ENCODE measurements around the gene B4GALT6.

The B4GALT6 gene

GRCh38 chr18:31646332-31647126, 37.9 kb downstream of the B4GALT6 start:
- H3K4me1 Mint-ChIP-seq (ENCODE audit: low read depth), result peaks cover 7% of the 10 kb centered on the region
- H3K4me3 Mint-ChIP-seq, result no peak overlapping the region
- no peak overlapping the region for H3K27ac Mint-ChIP-seq

GRCh38 chr18:31645411-31645810, 39.0 kb downstream of the B4GALT6 start:
- Mint-ChIP-seq H3K27ac (no peak overlapping the region), H3K4me1 (ENCODE audit: low read depth) (peaks cover 7% of the 10 kb centered on the region), H3K9me3 (no peaks in the 10 kb centered on the region), H3K36me3 (ENCODE audit: low read depth) (no peaks in the 10 kb centered on the region), H3K27me3 (ENCODE audit: low read depth) (peaks cover 20% of the 10 kb centered on the region), H3K4me3 (no peak overlapping the region)

More at GRCh38 chr18:31646332-31647126, 37.9 kb downstream of the B4GALT6 start:
- H3K36me3 Mint-ChIP-seq (ENCODE audit: low read depth), result no peaks in the 10 kb centered on the region
- no peaks in the 10 kb centered on the region for H3K9me3 Mint-ChIP-seq
- peaks cover 18% of the 10 kb centered on the region for H3K27me3 Mint-ChIP-seq (ENCODE audit: low read depth)

DNA sequence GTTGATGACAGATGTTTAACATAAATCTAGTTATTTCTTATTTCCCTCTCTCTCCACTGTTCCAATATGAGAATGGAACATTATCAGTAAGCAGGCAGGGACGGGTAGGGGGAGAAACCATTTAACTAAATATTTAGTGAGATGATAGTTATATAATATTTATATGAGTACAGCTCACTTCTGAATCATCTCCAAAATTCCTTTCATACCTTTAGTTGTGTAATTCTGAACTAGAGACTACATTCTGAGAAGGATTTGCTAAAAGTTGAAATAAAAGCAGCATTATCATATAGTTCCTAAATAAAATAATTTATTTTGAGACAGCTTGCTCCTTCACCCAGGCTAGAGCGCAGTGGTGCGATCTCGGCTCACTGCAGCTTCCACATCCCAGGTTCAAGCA, 41.4 kb downstream of the B4GALT6 start:
- Mint-ChIP-seq H3K4me1 (ENCODE audit: low read depth) (peaks cover 5% of the 10 kb centered on the region), H3K27ac (no peak overlapping the region), H3K27me3 (ENCODE audit: low read depth) (peaks cover 20% of the 10 kb centered on the region), H3K36me3 (ENCODE audit: low read depth) (no peaks in the 10 kb centered on the region), H3K4me3 (no peak overlapping the region), H3K9me3 (no peaks in the 10 kb centered on the region)

DNA sequence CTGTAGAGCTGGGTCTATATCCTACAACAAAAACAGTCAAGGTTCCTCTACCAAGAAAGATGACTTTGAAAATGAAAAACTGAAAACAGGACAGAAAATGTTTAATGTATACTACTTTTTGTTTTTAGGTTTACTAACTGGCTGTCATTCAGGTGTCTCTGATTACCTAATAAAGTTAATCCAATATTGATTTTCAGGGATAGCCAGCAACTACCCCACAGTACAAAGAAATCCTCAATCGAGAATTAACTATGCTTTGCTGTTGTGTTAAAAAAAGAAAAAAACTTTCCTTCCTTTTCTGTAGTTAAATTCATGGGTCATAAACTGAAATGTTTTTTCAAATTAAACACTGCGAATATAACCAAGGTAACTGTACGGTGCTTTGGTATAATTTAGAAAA, 46.9 kb downstream of the B4GALT6 start:
- Mint-ChIP-seq H3K4me1 (ENCODE audit: low read depth) (peaks cover 15% of the 10 kb centered on the region), H3K4me3 (no peak overlapping the region), H3K27me3 (ENCODE audit: low read depth) (peaks cover 19% of the 10 kb centered on the region), H3K36me3 (ENCODE audit: low read depth) (no peaks in the 10 kb centered on the region), H3K9me3 (no peaks in the 10 kb centered on the region), H3K27ac (no peak overlapping the region)

- Mint-ChIP-seq H3K9me3 (no peaks in the 10 kb centered on the region), H3K27me3 (ENCODE audit: low read depth) (peaks cover 9% of the 10 kb centered on the region), H3K4me1 (ENCODE audit: low read depth) (peaks cover 15% of the 10 kb centered on the region), H3K27ac (no peak overlapping the region), H3K4me3 (no peak overlapping the region), H3K36me3 (ENCODE audit: low read depth) (no peaks in the 10 kb centered on the region)
Measured at GRCh38 chr18:31636387-31636786, 48.0 kb downstream of the B4GALT6 start.

GRCh38 chr18:31634331-31634713, 50.1 kb downstream of the B4GALT6 start:
- Mint-ChIP-seq H3K27me3 (ENCODE audit: low read depth) (peaks cover 8% of the 10 kb centered on the region), H3K4me3 (no peak overlapping the region), H3K27ac (no peak overlapping the region), H3K4me1 (ENCODE audit: low read depth) (peaks cover 15% of the 10 kb centered on the region), H3K36me3 (ENCODE audit: low read depth) (no peaks in the 10 kb centered on the region), H3K9me3 (no peaks in the 10 kb centered on the region)

GRCh38 chr18:31633392-31634330, 50.7 kb downstream of the B4GALT6 start:
- H3K27ac Mint-ChIP-seq, result no peak overlapping the region
- no peaks in the 10 kb centered on the region for H3K9me3 Mint-ChIP-seq
- peaks cover 4% of the 10 kb centered on the region for H3K27me3 Mint-ChIP-seq (ENCODE audit: low read depth)
- no peaks in the 10 kb centered on the region for H3K36me3 Mint-ChIP-seq (ENCODE audit: low read depth)
- H3K4me1 Mint-ChIP-seq (ENCODE audit: low read depth), result peaks cover 15% of the 10 kb centered on the region
- no peak overlapping the region for H3K4me3 Mint-ChIP-seq

DNA sequence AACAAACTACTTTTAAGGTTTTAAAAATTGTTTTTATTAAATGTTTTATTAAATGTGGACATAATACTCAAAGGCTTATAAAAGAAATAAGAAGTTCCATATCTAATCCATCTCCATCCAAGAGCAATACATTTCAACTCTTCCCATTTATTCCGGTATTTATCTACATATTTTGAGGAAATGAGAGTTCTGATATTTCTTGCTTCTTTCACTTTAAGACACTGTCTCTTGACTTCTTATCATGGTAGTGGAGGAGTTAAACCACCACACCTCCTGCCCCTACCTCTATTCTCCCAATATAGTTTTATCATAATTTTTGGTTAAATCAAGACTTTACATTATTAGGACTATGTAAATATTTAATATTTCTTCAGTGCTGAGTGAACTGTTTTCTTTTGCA, 52.0 kb downstream of the B4GALT6 start:
- Mint-ChIP-seq H3K36me3 (ENCODE audit: low read depth) (no peaks in the 10 kb centered on the region), H3K4me3 (no peak overlapping the region), H3K27ac (no peak overlapping the region), H3K27me3 (ENCODE audit: low read depth) (peaks cover 4% of the 10 kb centered on the region), H3K4me1 (ENCODE audit: low read depth) (peaks cover 15% of the 10 kb centered on the region), H3K9me3 (no peaks in the 10 kb centered on the region)

DNA sequence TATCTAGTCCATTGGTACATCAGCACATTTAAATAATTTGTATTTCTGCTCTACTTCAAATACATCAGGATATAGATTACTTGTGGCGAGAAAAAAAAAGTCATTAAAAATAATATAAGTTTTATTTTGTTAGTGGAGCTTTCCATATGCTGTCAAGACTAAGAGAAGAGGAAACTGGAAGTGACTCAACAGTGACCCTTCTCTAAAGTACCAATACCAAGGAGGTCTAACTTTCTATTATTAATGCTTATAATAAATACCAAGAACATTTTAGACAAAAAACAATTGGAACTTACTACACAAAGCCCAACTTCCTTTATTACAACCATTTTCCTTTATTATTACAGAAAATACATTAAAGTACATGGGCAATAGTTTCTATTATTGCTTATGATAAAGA, 52.9 kb downstream of the B4GALT6 start:
- no peak overlapping the region for H3K4me3 Mint-ChIP-seq
- peaks cover 4% of the 10 kb centered on the region for H3K27me3 Mint-ChIP-seq (ENCODE audit: low read depth)
- no peaks in the 10 kb centered on the region for H3K36me3 Mint-ChIP-seq (ENCODE audit: low read depth)
- no peak overlapping the region for H3K27ac Mint-ChIP-seq
- no peaks in the 10 kb centered on the region for H3K9me3 Mint-ChIP-seq
- peaks cover 15% of the 10 kb centered on the region for H3K4me1 Mint-ChIP-seq (ENCODE audit: low read depth)

GRCh38 chr18:31630549-31630948, 53.8 kb downstream of the B4GALT6 start:
- H3K27ac Mint-ChIP-seq, result no peak overlapping the region
- peaks cover 15% of the 10 kb centered on the region for H3K4me1 Mint-ChIP-seq (ENCODE audit: low read depth)
- H3K9me3 Mint-ChIP-seq, result no peaks in the 10 kb centered on the region
- H3K27me3 Mint-ChIP-seq (ENCODE audit: low read depth), result peaks cover 4% of the 10 kb centered on the region
- H3K36me3 Mint-ChIP-seq (ENCODE audit: low read depth), result no peaks in the 10 kb centered on the region
- no peak overlapping the region for H3K4me3 Mint-ChIP-seq

- Mint-ChIP-seq H3K27ac (no peak overlapping the region), H3K9me3 (no peaks in the 10 kb centered on the region), H3K4me1 (ENCODE audit: low read depth) (no peaks in the 10 kb centered on the region), H3K27me3 (ENCODE audit: low read depth) (no peaks in the 10 kb centered on the region), H3K4me3 (no peak overlapping the region), H3K36me3 (ENCODE audit: low read depth) (no peaks in the 10 kb centered on the region)
Measured at GRCh38 chr18:31626409-31626808, 58.0 kb downstream of the B4GALT6 start.

DNA sequence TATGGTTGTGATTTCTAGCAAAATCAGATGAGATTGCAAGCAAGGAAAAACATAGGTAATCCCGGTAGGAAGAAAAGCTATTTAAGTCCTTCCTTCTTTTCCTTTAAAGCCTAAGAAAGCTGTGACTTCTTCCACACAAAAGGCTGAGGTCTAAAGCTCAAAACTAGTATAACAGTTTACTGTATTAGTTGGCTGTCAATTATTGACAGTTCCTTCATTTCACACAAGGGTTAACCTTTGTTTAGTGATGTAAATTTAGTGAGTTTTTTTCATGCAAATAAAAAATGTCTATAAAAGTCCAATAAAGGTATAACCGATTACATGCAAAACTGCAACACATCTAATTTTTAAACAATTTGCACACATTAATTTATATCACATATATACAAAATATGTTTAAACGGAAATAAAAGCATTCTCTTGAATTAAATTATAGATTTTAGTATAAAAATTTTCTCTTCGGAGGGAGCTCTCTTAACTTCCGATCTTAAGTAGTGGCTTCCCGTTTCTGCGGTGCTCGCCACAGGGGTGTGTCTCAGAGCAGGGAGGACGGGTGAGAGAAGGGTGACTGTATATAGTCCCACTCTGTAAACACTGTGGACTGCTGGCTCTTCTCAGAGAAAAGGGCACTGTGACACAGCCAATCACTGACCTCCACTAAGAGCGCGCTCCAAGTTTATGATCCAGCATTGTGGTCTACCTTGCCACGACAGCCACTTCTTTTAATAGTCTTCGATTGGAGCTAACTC, 59.3 kb downstream of the B4GALT6 start:
- H3K27ac Mint-ChIP-seq, result no peak overlapping the region
- H3K4me1 Mint-ChIP-seq (ENCODE audit: low read depth), result no peaks in the 10 kb centered on the region
- H3K27me3 Mint-ChIP-seq (ENCODE audit: low read depth), result no peaks in the 10 kb centered on the region
- no peak overlapping the region for H3K4me3 Mint-ChIP-seq
- H3K9me3 Mint-ChIP-seq, result no peaks in the 10 kb centered on the region
- no peaks in the 10 kb centered on the region for H3K36me3 Mint-ChIP-seq (ENCODE audit: low read depth)

- H3K4me1 Mint-ChIP-seq (ENCODE audit: low read depth), result no peaks in the 10 kb centered on the region
- H3K27ac Mint-ChIP-seq, result no peak overlapping the region
- no peaks in the 10 kb centered on the region for H3K9me3 Mint-ChIP-seq
- no peak overlapping the region for H3K4me3 Mint-ChIP-seq
- H3K36me3 Mint-ChIP-seq (ENCODE audit: low read depth), result no peaks in the 10 kb centered on the region
- no peaks in the 10 kb centered on the region for H3K27me3 Mint-ChIP-seq (ENCODE audit: low read depth)
Measured at GRCh38 chr18:31619291-31619690, 65.1 kb downstream of the B4GALT6 start.

DNA sequence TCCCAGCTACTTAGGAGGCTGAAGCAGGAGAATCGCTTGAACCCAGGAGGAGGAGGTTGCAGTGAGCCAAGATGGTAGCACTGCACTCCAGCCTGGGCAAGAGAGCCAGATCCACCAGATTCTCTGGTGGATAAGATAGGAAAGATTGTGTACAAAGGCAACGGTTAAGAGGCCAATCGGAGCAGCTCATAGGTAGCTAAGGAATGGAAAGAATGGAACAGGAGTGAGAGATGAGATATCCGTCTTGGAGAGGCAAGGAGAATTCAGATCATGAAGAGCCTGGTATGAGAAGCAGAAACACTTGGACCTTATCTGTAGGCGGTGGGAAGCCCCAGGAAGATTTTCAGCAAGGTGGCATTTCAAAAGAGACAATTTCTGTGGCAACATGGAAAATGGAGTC, 65.6 kb downstream of the B4GALT6 start:
- Mint-ChIP-seq H3K4me1 (ENCODE audit: low read depth) (no peaks in the 10 kb centered on the region), H3K36me3 (ENCODE audit: low read depth) (no peaks in the 10 kb centered on the region), H3K27me3 (ENCODE audit: low read depth) (no peaks in the 10 kb centered on the region), H3K4me3 (no peak overlapping the region), H3K9me3 (no peaks in the 10 kb centered on the region), H3K27ac (no peak overlapping the region)

All from T-helper 1 cell treated with Interleukin-12 subunit alpha and Interleukin-12 subunit beta and Interleukin-4 antibody, amounts not matched to agents 30 μg/mL and 1 μg/mL, for 36 hours (primary cell).